Embryonic facial prominence (tissue), 1 donor: ENCODE measurements around the gene SNRPB.

Source experiments
- DNase-seq: peaks from one replicate; pipeline ENCODE4 v3.0.0-alpha.2; 2016; ENCODE audit errors: extremely low spot score

SNRPB gene

DNA sequence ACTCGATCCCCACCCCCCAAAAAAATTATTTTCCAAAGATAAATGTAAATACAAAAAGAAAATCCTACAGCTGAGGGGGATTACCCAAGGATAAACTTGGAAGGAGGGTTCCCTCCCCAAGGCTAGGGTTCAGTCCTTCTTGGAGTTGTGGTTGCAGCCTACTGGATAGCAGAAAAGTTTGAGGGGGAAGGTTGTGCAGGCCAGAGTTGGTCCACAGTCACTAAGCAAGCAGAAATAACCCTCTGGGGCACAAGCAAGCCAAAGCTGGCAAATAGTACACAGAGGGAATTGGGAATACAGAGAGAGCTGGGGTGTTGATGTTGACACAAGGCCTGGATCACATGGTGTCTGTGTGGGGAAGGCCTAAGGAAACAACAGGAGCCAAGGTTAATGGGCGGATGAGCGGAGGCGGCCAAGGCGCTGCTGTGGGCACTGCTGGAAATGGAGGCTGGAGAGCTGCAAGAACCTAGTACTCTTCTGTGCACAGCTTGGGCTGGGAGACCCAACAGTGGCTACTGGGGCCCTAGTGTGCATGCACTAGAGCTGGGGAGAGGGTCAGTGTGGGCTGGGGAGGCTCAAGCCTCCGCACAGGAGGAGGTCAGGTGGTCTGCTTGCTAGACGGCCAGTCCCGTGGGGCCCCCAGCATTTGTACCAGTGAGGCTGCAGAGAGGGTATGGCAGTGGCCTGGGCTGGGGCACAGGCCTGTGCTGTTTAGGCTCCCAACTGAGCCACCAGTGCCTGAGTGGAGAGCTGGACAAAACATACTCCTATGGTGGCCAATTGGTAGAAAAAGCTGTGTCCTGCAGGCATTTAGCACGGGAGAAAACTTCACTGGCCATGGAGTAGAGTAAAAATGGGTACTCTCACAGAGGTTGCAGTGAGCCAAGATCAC lies 5.5 kb upstream of the SNRPB start:
- DNase-seq = no peak

DNA sequence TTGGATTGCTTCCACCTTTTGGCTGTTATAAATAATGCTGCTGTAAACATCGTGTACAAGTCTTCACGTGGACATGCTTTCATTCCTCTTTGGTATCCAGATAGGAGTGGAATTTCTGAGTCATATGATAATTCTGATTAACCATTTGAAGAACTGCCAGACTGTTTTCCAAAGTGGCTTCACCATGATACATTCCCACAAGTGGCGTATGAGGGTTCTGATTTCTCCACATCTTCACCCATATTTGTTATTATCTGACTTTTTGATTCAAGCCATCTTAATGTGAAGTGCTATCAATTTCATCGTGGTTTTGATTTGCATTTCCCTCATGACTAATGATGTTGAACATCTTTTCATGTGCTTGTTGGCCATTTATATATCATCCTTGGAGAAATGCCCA lies 2.9 kb upstream of the SNRPB start:
- DNase-seq = no peak

DNA sequence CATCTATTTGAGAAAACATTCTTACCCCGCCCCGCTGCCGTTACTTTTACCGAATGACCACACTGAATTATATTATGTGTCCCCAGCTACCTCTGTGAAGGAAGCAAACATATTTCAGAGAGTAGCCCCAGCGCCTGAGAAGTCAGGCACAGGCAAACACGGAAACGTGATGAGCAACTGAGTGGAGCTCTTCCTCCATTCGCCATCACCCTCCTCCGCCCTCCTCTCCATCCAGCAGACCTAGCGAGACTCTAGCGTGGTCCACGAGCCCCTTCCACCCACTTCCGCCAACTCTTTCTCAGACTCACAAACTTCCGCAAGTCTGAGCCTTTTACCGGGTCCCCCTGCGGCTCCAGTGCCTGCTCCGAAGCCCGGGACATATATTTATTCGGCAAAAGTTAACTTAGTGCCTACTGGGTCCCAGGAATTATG lies 582 bp downstream of the SNRPB start:
- peak; percentile 26 for DNase-seq

DNA sequence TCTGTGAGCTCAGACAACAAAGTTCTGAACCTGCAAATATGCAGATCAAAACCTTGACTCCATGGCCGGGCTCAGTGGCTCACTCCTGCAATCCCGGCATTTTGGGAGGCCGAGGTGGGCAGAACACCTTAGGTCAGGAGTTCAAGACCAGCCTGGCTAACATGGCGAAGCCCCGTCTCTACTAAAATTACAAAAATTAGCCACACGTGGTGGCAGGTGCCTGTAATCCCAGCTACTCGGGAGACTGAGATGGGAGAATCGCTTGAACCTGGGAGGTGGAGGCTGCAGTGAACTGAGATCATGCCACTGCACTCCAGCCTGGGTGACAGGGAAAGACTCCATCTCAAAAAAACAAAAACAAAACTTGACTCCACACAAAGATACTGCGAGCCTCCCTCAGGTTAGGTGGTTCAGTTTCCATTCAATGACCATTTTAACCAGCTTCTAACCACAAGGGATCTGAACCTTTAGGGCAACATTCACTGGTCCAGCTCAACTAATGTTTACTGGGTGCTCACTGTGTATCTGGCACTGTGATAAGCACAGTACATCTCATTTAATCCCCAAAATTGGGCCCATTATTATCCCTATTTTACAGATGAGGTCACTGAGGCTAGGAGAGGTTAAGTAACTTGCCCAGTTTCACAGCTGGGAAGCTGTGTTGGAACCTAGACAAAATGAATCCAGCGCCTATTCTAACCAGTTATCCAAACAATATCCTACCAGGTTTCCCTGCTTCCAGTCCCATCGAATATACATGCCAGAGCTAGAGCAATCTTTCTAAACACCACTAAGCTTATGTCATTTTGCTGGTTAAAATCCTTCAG lies 1.8 kb downstream of the SNRPB start:
- no peak for DNase-seq

GRCh38 chr20:2467412-2467811 lies 3.2 kb downstream of the SNRPB start:
- no peak for DNase-seq

DNA sequence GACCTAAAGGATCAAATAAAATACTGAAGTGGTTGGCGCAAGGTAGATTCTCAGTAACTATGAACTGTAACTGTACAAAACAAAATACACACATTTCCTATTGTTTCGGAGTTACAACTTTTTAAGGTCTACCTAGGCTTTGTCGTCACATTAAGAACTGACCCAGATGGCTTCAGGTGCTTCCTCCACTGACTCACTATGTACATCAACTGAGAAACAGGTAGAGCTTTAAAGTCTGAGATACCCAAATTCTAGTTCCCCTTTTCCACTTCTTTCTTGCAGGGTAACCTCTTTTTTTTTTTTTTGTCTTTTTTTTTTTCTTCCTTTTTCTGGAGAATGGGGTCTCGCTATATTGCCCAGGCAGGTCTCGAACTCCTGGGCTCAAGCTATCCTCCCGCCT lies 5.5 kb downstream of the SNRPB start:
- DNase-seq = no peak

DNA sequence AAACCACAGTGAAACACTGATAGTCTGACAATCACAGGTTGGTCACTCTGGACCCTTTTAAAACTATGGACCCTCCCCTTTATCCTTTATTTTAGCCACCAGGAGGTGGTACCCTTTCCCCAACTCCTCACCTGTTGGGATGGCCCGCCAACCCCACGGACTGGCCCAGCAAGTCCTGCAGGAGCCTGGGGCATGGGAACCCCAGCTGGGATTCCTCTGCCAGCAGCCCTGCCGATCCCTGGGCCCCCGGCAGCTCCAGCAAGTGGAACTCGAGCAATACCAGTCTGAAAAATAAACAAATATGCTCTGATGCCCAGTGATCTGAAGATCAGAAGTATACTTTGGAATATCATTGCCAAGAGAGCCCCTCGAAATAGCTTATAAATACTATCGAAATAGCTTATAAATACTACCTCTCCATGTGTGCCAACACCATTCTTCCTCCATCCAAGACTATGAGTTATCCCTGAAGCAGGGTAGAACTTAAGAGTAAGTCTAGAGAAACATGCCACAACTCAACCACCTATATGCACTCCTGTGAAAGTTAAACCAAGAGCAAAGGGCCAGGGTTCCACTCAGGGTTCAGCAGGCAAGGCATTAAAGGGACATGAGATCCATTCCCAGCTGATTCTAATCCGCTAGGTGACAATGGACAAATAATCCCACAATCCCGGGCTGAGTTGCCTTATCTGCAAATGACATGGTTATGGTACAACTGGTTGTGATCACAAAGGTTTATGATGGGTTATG lies 6.8 kb downstream of the SNRPB start:
- no peak for DNase-seq

- no peak for DNase-seq
These were observed 8.1 kb downstream of the SNRPB start for GRCh38 chr20:2462484-2462883.

- no peak for DNase-seq
These were observed 9.7 kb downstream of the SNRPB start for GRCh38 chr20:2460752-2461424.

DNA sequence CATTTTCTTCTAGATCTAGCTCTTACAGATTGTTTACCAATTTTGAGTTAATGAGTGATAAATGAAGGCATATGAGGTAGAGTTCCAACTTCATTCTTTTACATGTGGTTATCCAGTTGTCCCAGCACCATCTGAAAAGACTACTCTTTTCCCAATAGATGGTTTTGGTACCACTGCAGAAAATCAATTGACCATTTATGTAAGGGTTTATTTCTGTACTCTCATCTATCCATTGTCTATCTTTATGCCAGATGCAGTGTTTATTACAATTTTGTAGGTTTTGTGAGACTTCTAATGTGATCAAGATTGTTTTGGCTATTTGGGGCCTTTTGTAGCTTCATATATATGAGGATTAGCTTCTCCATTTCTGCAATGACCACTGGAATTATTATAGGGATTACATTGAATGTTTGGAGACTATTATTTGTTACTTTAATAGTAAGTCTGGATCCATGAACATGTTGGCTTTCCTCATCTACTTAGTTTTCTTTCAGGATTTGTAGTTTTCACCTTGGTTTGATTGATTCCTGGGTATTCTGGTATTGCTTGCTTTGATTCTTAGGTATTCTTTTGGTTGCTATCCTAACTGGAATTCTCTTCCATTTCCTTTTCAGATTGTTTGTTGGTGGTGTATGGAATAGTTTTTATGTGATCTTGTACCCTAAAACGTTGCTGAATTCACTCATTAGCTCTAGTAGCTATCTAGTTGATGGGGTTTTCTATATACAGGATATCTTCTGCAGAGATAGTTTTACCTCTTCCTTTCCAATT lies 10.4 kb downstream of the SNRPB start:
- no peak for DNase-seq

- DNase-seq = no peak
These were observed 11.6 kb downstream of the SNRPB start for GRCh38 chr20:2458919-2459499.

DNA sequence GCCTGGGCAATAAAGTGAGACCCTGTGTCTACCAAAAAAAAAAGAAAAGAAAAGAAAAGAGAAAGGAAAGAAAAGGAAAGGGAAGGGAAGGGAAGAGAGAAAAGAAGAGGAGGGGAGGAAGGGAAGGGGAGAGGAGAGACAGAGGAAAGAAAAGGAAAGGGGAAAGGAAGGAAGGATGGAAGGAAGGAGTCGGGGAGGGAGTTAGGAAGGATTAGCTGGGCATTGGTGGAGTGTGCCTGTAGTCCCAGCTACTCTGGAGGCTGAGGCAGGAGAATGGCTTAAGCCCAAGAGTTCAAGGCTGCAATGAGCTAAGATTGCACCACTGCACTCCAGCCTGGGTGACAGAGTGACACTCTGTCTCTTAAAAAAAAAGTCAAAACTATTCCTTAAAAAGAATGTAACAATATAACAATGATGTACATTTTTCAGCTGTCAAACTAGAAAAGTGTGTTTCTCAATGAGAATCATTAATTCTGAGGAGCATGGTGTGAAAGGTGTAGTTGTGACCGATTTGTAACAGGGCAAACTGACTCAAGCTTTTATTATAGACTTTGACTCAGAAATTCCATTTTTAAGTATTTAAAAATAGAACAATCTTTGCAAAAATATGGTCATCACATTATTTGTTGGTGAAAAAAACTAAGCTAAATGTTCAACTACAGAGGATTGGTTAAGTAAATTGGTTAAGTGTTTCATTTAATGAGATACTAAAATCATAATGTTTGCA lies 14.7 kb downstream of the SNRPB start:
- DNase-seq = no peak

GRCh38 chr20:2453792-2454191 lies 16.8 kb downstream of the SNRPB start:
- no peak for DNase-seq

DNA sequence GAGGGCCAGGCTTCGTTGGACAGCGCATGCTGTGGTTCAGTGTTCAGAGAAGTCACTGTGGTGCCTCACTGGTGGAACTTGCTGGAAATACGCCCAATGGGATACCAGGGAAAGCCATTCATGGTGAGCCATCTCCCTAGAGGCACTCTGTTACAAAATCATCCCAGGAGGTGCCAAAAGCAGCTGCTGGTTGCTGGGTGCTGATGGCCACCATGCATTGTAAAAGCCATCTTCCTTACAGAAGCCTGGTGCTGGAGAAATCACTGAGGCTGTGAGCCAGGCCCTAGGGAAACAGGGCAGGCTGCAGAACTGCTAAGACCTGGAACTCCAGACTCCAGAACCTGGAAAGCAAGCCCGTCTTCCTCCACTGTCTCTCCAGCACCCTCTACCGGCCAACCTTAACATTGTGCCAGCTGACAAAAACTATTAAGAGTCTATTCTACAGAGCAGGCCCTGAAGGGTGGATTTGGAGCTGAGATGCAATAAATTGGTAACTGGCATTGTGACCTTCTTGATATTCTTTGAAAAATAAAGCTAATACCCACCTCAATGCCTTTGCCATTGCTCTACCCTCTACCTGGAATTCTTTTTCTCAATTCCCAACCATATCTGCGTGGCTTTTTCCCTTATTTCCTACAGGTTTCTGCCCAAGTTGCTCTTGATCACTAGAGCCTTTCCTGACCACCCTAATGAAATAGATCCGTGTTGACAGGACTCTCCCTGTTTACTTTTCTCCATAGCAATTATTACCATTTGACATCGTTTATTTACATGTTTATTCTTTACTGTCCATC lies 18.5 kb downstream of the SNRPB start:
- no peak for DNase-seq

GRCh38 chr20:2451422-2451821 lies 19.2 kb downstream of the SNRPB start:
- DNase-seq = no peak

DNA sequence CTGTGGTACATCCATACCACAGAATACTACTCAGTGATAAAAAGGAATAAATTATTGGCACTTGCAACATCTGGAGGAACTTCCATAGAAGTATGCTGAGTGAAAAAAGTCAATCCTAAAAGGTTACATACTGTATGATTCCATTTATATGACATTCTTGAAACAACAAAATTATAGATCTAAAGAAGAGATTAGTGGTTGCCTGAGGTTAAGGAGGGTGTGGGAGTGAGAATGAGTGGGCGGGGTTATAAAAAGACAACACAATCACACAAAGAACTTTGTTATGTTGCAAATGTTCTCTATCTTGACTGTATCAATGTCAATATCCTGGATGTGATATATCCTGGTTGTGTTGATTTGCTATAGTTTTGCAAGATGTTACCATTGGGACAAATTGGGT lies 21.2 kb downstream of the SNRPB start:
- no peak for DNase-seq

GRCh38 chr20:2446845-2447244 lies 23.7 kb downstream of the SNRPB start:
- DNase-seq = no peak

- DNase-seq = no peak
These were observed 39.4 kb downstream of the SNRPB start for GRCh38 chr20:2431185-2431584.

- no peak for DNase-seq
These were observed 40.1 kb downstream of the SNRPB start for GRCh38 chr20:2430538-2430937.
